ENCODE data around the gene MAN1C1. TPM values are rescaled to one million over a fixed set of nuclear protein-coding genes. Genes with fewer than 3 reads are reported as not detected.

MAN1C1 gene
- total and polyA plus RNA-seq, 10 of the 15 experiments (the other 5 are each of a cell fraction or from before 2014, with no cell fraction given) = 0.12 to 0.56 (median 0.22) TPM; not detected in 3

GRCh38 chr1:25772692-25773245 lies 156.2 kb downstream of the MAN1C1 start (continued):
- TF ChIP-seq ZNF24 (IDR thresholded peaks at IDR 0.05) = no peak
- no peak for TF ChIP-seq NFXL1 (IDR thresholded peaks at IDR 0.05; ENCODE audit: borderline replicate concordance)
- no peak for TF ChIP-seq BRCA1 (IDR thresholded peaks at IDR 0.05; ENCODE audit: low read depth, low read length)

DNA sequence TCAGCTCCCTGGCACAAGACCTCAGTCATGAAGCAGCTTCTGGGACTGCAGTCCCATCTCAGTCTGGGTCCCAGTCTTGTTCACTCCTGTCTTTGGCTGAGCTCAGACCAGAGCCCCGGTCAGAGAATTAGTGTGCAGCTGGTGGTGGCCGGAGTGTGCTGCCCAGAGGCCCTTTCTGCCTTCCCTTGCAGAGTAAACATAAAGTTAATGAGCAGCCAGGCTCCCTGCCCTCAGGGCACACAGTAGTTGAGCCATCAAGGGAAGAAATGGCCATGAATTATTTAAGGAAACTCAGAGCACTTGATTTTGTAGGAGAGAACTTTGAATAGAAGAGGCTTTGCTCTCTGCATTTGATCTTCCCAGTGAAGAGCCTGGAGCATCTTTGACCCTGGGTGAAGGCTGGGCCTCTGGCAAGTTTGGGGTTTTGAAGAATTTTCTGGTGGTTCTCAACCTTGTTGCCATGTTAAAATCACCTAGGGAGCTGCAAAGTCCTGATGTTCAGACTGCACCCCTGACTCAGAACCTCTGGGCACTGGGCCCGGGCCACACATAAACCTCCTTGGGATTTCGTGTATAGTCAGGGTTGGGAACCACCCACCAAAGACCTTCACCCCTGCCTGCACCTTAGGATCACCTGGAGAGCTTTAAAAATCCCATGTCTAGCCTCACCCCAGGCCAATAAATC lies 157.0 kb downstream of the MAN1C1 start:
- WGBS (ENCODE audit: insufficient coverage, insufficient replicate concordance, low lambda C conversion rate, missing lambda C conversion rate) = 56% methylated on average over 4 of the region's 4 CpGs
- Histone ChIP-seq H3K79me2 (ENCODE audit: control insufficient read depth, insufficient read depth, low read length) (no peaks in the 10 kb centered on the region), H3K9ac (ENCODE audit: control insufficient read depth, insufficient read depth, low read length) (no peak overlapping the region), H3K4me3 (no peak overlapping the region), H2AFZ (ENCODE audit: control insufficient read depth, low read depth, low read length) (no peak overlapping the region), H3K36me3 (ENCODE audit: control insufficient read depth in 2 of 2, insufficient read depth in 2 of 2, low read length in 1 of 2) (no peaks in the 10 kb centered on the region), H3K27ac (ENCODE audit: control insufficient read depth, insufficient read depth) (no peak overlapping the region), H3K4me1 (ENCODE audit: control insufficient read depth, insufficient read depth, low read length) (peaks cover 17% of the 10 kb centered on the region), H4K20me1 (ENCODE audit: control insufficient read depth, insufficient read depth) (no peaks in the 10 kb centered on the region), H3K4me2 (ENCODE audit: control insufficient read depth, insufficient read depth) (no peak overlapping the region), H3K9me3 (replicated peaks; ENCODE audit: control insufficient read depth, insufficient read depth, low read length) (no peaks in the 10 kb centered on the region), H3K27me3 (replicated peaks in 1 of 2; ENCODE audit: control insufficient read depth in 2 of 2, insufficient read depth in 2 of 2, low read length in 1 of 2) (peaks cover 2 to 5% of the 10 kb centered on the region in 2 experiments; a peak in 1 of 4 replicates)
- ChIA-PET RAD21 (ENCODE audit: unreplicated experiment) (no interaction called here), CTCF (interaction anchor here (1.4 kb wide), 1 partner anchor 253 kb away, joined by 5 read pairs; no protein-coding TSS in a partner anchor), POLR2A (no interaction called here), SMC1A (ENCODE audit: uncharacterized antibody, unreplicated experiment) (interaction anchor here (2.3 kb wide), 1 partner anchor 165 kb away, joined by 6 read pairs; no protein-coding TSS in a partner anchor)
- intact Hi-C loops (cut with micrococcal nuclease; ENCODE audit: unreplicated experiment) (no loop called here), in situ Hi-C loops (cut with MboI) (no loop called here)
- no TSS peak for BruUV-seq (replicated peaks)
- no peak for DNase-seq (ENCODE audit: low read depth, low spot score)
- ATAC-seq = no peak
- TF ChIP-seq TCF12 (IDR thresholded peaks at IDR 0.05; ENCODE audit: low read depth, low read length) = no peak
- no peak for TF ChIP-seq MYC (IDR thresholded peaks at IDR 0.05; ENCODE audit: insufficient read depth, insufficient read length, insufficient replicate concordance, low read length, severe bottlenecking)
- no peak for TF ChIP-seq MXI1 (IDR thresholded peaks at IDR 0.05; ENCODE audit: low read depth, low read length)
- no peak for TF ChIP-seq CEBPZ (IDR thresholded peaks at IDR 0.05; ENCODE audit: low read depth, low read length)
- TF ChIP-seq HDGF (IDR thresholded peaks at IDR 0.05) = no peak
- no peak for TF ChIP-seq BMI1 (IDR thresholded peaks at IDR 0.05; ENCODE audit: borderline replicate concordance)
- TF ChIP-seq EZH2 (IDR thresholded peaks at IDR 0.05; ENCODE audit: borderline replicate concordance, control insufficient read depth, low read depth, low read length) = no peak
- TF ChIP-seq HDAC6 (IDR thresholded peaks at IDR 0.05; ENCODE audit: unreplicated experiment) = no peak
- TF ChIP-seq NFXL1 (IDR thresholded peaks at IDR 0.05; ENCODE audit: borderline replicate concordance) = no peak
- no peak for TF ChIP-seq SREBF1 (IDR thresholded peaks at IDR 0.05; ENCODE audit: low read length)
- TF ChIP-seq JUNB (IDR thresholded peaks at IDR 0.05) = no peak
- TF ChIP-seq ZNF384 (IDR thresholded peaks at IDR 0.05; ENCODE audit: borderline replicate concordance, low read depth, low read length) = no peak
- TF ChIP-seq POLR2A (IDR thresholded peaks at IDR 0.05; ENCODE audit: low read depth, low read length) = no peak
- TF ChIP-seq ZZZ3 (IDR thresholded peaks at IDR 0.05; ENCODE audit: control insufficient read depth, insufficient read length, low read depth) = no peak
- no peak for TF ChIP-seq STAT3 (IDR thresholded peaks at IDR 0.05; ENCODE audit: low read depth, low read length)
- FAIRE-seq = no peak

Data from GM12878 (cell line).